ENCODE results near the gene PLCH1.

DNA sequence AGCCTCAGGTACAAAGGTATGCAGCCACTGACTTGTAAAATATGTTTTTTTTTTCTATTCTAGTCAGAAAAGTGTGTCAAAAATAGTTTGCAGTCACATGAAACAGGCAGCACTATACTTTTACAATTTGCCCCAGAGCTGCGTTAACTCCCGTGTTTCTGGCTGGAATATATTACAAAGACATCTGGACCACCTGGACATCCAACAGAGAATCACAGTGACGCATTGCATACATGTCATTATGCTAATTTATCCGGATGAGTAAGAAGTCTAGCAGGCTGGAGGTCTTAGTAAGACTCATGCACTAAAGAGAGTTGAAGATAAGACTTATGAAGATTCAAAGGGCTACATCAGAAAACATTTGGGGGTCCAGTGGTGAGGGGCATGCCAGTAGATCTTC, 412.2 kb downstream of the PLCH1 start:
- TF ChIP-seq, protein P1, sequence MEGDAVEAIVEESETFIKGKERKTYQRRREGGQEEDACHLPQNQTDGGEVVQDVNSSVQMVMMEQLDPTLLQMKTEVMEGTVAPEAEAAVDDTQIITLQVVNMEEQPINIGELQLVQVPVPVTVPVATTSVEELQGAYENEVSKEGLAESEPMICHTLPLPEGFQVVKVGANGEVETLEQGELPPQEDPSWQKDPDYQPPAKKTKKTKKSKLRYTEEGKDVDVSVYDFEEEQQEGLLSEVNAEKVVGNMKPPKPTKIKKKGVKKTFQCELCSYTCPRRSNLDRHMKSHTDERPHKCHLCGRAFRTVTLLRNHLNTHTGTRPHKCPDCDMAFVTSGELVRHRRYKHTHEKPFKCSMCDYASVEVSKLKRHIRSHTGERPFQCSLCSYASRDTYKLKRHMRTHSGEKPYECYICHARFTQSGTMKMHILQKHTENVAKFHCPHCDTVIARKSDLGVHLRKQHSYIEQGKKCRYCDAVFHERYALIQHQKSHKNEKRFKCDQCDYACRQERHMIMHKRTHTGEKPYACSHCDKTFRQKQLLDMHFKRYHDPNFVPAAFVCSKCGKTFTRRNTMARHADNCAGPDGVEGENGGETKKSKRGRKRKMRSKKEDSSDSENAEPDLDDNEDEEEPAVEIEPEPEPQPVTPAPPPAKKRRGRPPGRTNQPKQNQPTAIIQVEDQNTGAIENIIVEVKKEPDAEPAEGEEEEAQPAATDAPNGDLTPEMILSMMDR (conservative IDR thresholded peaks at IDR 0.05), result no peak
- TF ChIP-seq ZFX (IDR thresholded peaks at IDR 0.05), result no peak

Data from C4-2B (cell line).